GM12872 (cell line): ENCODE measurements around the gene SMARCD2.

Experiments used
- TF ChIP-seq, protein P1 (sequence below): IDR thresholded peaks from 3 replicates; pipeline ENCODE4 v1.5.1; 2011; ENCODE audit warnings: low read depth, mild to moderate bottlenecking, low read length, moderate library complexity; ENCODE audit not compliant: insufficient read depth

Gene SMARCD2

DNA sequence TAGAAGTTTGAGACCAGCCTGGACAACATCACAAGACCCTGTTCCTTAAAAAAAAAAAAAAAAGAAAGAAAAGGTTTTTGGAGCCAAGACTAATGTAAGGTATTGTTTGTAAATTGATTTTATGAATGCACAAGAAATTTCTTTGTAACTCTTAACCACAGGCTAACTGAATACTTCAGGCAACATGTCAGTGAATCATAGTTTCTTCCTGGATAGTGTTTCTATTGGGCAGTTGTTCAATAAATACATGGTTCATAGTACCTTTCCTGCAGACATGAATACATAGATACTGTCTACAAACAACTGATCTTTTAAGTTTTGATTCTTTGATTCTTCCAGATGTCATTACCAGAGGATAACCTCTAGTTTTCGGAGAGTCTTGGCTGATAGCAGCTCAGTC lies 56.9 kb downstream of the SMARCD2 start:
- TF ChIP-seq, protein P1, sequence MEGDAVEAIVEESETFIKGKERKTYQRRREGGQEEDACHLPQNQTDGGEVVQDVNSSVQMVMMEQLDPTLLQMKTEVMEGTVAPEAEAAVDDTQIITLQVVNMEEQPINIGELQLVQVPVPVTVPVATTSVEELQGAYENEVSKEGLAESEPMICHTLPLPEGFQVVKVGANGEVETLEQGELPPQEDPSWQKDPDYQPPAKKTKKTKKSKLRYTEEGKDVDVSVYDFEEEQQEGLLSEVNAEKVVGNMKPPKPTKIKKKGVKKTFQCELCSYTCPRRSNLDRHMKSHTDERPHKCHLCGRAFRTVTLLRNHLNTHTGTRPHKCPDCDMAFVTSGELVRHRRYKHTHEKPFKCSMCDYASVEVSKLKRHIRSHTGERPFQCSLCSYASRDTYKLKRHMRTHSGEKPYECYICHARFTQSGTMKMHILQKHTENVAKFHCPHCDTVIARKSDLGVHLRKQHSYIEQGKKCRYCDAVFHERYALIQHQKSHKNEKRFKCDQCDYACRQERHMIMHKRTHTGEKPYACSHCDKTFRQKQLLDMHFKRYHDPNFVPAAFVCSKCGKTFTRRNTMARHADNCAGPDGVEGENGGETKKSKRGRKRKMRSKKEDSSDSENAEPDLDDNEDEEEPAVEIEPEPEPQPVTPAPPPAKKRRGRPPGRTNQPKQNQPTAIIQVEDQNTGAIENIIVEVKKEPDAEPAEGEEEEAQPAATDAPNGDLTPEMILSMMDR, result no peak

GRCh38 chr17:63783522-63783921 lies 59.0 kb downstream of the SMARCD2 start:
- TF ChIP-seq, protein P1, result no peak
